Ovary (tissue), 3 donors: ENCODE results near the gene STK39.

ENCODE experiments used
- CTCF ChIP-seq, 3 donors: fragments of 450-650 bp in 2 of 3; fragments of 200-600 bp in 1 of 3; IDR thresholded peaks; one replicate each; pipeline versions ENCODE4 v1.5.1 to v1.8.0; 2016 to 2022; ENCODE audit warnings: antibody characterized with exemption in 3 of 3, mild to moderate bottlenecking in 1 of 3
- EP300 ChIP-seq: sonication (generic); formaldehyde crosslinking; IDR thresholded peaks from one replicate; pipeline ENCODE4 v1.6.1; 2017; ENCODE audit warnings: antibody characterized with exemption
- POLR2A ChIP-seq: fragments of 450-650 bp; IDR thresholded peaks from one replicate; pipeline ENCODE4 v1.6.1; 2017; ENCODE audit warnings: antibody characterized with exemption, mild to moderate bottlenecking, moderate library complexity
- donor health status: DM: no; HTN: no; CAD: no.

GRCh38 chr2:168056242-168056787, 191.1 kb downstream of the STK39 start:
- no peak for TF ChIP-seq CTCF (IDR thresholded peaks at IDR 0.05)
- TF ChIP-seq EP300 = no peak
- TF ChIP-seq POLR2A = no peak
